HL-60/S4 (cell line): ENCODE results near the gene ANKRD37.

Source experiments
- in situ Hi-C: fragments of 300-500 bp; cut with MboI; formaldehyde crosslinking; loops from 2 replicates; pipeline ENCODE4 v1.14.3; 2022; ENCODE audit warnings: low sequenced_read_pairs

Gene ANKRD37

DNA sequence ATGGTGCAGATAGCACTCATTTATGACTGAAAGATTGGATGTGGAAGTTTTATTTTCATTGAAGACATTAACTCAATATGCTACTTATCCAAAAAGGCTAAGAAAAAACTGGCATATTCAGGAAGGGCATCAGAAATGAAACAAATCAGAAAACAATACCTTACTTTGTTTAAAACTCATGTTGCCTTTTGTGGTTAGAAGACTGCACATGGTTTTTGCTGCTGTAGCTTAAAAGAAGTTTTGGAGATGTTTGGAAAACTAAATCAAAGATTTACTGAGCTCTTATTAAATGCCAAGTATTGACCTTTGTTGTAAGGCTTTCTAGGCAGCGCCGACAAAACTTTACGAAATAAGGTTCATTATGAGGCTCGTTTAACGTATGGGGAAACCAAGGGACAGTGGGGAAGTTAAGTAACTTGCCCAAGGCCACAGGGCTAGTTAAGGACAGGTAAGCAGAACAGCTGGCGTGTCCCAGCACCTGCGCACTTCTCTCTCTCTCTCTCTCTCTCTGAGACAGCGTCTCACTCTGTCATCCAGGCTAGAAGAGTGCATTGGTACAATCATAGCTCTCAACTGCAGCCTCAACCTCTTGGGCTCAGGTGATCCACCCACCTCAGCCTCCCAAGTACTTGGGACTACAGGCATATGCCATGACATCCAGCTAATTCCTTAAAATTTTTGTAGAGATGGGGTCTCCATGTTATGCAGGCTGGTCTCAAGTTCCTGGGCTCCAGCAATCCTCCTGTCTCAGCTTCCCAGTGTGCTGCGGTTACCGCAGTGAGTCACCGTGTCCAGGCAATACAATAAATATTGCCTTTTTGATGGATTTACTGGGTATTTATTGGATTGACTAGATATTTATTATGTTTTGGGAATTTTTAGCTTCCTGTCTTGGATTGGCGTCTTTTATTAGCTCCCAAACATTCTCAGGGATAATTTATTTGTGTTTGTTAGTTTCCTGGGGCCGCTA lies 17.0 kb upstream of the ANKRD37 start:
- in situ Hi-C loops = no loop called here

DNA sequence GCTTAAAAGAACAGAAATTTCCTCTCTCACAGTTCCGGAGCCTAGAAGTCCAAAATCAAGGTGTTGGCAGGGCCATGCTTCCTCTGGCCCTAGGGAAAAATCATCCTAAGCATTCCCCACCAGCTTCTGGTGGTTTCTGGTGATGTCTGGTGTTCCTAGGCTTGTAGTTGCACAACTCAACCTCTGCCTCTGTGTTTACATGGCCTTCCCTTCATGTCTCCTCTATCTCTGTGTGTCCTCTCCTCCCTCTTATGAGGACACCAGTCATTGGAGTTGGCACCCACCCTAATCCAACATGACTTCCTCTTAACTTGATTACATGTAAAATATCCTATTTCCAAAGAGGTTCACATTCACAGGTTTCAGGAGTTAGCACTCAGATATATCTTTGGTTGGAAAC lies 16.3 kb upstream of the ANKRD37 start:
- in situ Hi-C loops = no loop called here

DNA sequence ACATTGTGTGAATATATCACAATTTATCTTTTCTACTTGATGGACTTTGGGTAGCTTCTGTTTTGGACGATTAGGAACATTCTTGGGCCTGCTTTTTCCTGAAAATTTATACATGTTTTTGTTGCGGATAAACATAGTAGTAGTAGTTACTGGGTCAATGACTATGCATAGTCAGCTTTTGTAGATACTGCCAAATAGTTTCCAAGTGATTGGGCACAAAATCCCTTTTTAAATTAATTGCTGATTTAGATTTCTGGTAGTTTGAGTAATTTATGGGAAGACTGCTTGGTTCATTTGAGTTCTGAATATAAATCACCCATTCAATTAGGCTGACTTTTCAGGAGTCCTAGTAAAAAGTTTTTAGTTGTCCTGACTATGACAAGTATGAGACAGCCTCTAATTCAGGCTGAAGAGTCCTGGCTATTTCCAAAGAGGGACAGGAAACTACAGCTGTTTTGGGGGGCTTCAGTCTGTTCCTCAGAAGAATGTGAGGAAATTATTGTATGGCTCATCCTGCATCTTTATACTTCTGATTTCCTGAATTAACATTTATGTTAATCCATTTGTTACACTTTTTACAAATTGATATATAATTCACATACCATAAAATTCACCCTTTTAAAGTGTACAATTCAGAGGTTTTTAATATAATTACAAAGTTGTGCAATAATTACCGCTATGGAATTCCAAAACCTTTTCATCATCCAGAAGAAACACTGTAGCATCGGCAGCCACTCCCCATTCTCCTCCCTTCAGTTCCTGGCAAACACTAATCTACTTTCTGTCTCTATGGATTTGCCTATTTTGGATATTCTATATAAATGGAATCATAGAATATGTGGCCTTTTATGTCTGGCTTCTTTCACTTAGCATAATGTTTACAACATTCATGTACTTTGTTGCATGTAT lies 15.1 kb upstream of the ANKRD37 start:
- in situ Hi-C loops = no loop called here

DNA sequence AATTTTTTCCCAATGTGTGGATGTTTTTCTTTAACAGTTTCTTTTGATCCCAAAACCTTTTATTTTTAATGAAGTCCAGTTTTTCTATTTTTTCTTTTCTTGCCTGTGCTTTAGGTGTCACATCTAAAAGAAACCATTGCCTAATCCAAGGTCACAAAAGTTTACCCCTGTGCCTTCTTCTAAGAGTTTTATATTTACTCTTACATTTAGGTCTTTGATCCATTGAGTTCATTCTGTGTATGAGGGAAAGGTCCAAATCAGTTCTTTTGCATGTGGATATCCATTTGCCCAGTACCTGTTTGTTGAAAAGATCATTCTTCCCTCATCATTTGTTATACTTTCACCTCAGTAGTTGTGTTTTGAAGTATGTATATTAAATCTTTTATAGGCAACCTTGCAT lies 13.9 kb upstream of the ANKRD37 start:
- in situ Hi-C loops = no loop called here

DNA sequence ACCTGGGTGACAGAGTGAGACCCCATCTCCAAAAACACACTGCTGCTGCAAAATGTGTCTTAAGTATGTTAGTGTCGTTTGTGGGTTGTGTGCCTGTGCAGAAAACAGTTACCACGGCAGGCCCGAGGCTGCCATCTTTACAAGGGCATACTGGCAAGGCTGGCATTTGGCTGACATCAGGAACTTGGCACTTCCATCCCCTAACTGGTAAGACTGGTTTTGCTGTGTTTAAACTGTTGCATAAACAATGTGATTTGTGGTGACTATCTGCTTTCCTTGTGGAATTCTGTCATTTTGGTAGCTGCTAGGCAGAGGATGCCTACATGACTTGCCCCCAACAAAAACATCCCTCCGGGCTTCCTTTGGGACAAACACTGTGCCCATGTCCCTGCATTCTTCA lies 13.2 kb upstream of the ANKRD37 start:
- in situ Hi-C loops = no loop called here

DNA sequence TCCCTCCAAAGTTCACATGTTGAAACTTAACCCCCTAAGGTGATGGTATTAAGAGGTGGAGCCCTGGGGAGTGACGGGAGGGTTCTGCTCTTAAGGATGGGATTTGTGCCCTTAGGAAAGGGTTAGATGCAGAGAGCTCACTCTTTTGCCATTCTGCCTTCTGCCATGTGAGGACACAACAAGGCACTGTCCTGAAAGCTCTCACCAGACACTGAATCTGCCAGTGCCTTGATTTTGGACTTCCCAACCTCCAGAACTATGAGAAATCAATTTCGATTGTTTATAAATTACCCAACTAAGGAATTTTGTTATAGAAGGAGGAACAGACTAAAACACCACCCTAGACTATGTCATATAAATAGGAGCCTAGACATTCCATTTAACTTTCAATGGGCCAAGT lies 12.6 kb upstream of the ANKRD37 start:
- in situ Hi-C loops = no loop called here

DNA sequence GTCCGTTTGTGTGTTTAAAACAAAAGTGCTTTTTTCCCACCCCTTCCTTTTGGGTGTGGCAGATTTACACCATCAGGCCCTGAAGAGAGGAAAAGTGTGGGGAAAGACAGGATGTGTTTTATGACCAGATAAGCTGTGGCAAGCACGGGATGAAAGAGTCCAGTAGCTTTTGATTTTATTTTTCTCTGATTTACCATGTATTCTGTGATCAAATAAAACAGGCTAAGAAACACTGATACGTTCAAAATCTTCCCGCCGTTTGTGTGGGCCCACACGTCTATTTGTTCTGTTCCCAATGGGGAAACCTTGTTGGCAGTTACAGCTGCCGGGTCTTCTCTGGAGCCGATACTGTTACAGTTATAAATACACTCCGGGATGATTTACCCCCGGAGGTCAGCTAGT lies 11.7 kb upstream of the ANKRD37 start:
- in situ Hi-C loops = no loop called here

DNA sequence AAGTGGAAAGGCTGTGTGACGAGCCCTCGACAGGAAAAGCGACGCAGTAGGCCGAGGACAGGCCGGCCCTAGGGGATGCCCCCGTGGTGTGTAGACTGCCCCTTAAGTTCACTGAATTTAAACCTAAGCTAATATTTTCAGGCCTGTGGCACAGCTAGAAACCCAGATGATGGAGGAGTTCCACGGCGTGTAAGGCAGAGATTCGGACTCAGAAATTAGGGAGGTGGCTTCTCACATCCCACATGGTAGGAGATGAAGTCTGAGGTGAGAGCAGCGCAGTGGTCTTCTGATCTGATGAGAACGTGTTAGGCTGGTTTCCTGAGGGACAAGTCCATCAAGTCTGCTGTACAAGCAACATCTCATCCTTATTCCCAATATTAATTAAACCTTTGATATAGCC lies 8.7 kb upstream of the ANKRD37 start:
- in situ Hi-C loops = no loop called here

DNA sequence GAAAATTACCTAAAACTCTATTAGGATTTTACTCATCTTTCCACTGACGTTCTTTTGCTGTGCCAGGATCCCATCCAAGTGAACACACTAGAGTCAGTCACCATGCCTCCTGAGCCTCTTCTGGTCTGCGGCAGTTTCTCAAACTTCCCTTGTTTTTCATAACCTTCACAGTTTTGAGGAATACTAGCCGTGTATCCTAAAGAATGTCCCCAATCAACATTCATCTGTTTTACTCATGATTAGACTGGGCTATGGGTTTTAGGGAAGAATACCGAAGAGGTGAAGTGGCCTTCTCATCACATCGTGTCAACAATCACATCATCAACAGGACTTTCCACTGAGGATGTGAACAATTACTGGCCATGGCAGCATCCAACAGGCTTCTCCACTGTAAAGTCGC lies 5.7 kb upstream of the ANKRD37 start:
- in situ Hi-C loops = no loop called here

DNA sequence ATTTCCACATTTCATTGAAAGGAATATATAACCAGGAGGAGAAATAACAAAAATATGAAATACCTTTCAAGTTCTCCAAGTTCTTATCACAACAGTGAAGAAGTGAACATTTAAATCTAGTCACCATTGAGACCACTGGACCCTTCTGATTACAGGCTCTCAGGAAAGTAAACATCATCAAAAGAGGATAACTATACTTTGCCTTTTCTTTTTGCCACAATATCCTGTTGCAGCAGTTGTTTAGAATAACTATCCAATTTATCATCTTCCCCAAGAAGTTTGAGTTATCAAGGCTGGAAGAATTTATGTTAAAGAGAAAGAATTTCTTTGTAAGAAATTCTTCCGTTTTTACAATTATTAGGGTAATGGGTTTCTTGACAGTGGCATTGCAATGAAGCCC lies 4.5 kb upstream of the ANKRD37 start:
- in situ Hi-C loops = no loop called here

DNA sequence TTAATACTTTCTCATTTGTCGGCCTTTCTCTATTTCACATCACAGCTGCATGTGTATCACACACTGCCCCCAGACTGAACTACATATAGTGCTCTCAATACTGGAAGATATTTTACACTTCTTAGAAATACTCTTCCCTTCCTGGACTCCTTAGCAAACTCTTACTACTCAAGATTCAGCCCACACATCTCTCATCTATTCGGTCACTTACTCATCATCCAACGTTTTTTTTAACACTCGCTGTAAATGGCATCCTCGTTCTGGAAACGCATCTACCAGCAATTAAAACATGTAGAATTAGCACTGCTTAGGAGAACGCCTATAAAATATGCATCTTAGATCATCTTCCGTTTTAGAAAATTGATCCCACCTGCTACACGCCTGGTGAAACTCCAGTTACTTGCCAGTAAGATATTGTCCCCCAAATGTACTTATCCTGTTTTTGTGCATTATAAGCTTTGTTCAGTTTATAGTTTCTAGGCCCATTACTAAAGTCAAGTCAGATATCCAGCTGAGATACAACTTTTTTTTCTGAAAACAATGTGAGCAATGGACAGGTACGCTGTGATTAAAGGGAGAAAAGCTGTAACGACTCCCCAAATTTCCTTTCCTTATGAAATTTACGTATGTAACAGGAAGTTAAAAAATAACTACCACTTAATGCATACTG lies 1.9 kb upstream of the ANKRD37 start:
- in situ Hi-C loops = no loop called here

DNA sequence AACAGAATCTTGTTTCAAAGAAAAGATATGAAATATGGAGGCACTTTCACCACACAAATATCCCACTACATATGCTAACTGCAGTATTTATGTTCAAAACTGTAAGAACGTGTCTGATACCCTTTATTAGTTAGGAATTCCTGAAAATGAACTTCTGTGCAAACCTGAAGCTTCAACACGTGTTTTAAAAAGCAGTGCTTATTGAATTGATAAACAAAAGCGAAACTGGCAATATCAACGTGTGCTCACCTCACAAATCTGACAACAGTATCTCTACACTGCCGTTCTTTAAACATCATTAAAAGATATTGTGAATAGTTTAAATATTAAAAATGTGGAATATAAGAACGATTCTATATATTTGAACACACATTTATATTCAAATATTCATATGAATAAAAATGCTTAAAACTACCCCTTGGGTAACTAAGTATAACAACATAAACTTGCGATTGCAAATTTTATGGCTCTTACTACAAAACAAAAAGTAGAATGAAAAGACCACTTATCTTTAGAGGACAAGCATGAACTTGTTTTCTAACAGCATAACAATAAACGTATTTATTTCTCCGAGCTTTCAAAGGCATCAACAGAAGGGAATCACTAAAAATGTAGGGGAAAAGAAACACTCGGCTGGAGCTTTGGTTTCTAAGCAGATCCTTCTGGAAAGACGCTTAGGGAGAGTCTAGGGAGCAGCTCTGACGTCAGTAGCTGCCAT lies 1.2 kb upstream of the ANKRD37 start, which contains the start of gene LRP2BP:
TSS of gene LRP2BP (minus strand) at position 687 of the 718 bp plus-strand sequence. CDS start 17,738 bp downstream, outside the sequence.
- in situ Hi-C loops = no loop called here

DNA sequence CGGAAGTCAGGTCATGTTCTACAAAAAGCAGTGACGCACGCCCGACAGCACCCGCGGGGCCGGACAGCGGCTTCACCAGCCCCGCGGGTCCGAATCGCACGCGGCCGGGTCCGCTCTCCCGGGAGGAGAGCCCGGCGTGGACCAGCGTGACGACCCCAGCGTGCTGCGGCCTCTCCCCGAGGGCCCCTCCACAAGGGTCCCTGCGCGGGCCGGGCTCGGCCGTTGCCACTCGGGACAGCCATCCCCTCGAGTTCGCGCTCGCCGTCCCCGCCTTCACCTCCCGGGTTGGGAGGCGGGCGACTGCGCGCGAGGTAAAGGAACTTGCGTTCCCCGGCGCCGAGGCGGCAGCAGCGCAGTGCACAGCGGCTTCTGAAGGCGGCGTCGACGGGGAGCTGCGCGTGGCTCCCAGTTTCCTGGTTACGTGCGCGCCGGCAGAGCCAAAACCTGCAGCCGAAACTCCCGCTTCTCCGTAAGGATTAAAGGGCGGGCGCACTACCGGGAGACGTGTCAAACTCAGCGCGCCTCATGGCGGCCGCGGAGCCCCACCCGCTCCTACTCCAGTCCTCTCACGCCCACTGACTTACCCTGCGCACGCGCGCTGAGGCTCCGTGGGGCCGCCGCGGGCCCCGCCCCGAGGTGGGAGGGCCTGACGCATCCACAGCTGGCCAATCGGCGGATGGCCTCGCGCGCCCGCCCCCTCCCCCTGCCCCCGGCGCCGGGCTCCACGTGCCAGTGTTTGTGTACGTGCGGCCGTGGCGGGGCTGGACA lies 501 bp upstream of the ANKRD37 start:
- in situ Hi-C loops = no loop called here

DNA sequence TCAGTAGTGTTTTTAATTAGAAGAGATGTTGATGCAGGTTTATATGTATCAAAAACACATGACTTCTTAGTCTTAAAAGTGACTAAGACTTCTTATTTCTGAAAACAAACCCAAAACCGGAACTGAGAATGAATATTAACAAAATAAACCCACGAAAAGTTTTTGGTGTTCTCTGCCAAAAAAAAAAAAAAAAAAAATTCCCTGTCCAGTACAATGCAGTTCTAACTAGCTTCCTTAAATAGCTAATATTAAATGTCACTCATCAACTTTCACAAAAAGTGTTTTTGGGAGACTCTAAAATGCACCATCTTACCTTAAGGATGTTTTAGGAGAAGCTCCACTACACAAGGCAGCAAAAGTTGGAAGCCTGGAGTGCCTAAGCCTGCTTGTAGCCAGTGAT lies 2.0 kb downstream of the ANKRD37 start:
- in situ Hi-C loops = no loop called here

DNA sequence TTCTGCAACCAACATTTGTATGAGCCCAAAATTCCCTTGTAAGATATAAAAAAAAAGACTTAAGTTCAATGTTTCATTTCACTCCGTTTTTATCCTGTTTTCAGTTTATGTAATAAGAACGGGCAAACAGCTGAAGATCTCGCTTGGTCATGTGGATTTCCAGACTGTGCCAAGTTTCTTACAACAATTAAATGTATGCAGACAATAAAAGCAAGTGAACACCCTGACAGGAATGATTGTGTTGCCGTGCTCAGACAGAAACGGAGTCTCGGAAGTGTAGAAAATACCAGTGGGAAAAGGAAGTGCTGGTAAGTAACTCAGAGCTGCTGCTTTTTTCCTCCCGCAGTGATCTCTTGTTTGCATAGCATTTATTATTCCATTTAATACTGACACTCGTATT lies 2.8 kb downstream of the ANKRD37 start:
- in situ Hi-C loops = no loop called here

DNA sequence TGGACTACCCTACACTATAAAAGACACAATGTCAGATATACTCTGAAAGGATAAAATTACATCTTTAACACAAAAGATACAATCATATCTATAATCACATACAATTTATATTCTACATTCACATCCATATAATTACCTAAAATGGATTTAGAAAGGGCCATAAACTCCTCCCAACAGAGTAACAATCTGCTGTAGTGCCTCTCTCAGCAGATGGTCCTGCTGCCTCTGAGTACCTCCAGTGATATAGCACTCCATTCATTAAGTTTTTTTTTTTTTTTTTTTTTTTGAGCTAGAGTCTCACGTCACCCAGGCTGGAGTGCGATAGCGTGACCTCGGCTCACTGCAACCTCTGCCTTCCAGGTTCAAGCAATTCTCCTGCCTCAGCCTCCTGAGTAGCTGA lies 7.4 kb downstream of the ANKRD37 start:
- in situ Hi-C loops = no loop called here

DNA sequence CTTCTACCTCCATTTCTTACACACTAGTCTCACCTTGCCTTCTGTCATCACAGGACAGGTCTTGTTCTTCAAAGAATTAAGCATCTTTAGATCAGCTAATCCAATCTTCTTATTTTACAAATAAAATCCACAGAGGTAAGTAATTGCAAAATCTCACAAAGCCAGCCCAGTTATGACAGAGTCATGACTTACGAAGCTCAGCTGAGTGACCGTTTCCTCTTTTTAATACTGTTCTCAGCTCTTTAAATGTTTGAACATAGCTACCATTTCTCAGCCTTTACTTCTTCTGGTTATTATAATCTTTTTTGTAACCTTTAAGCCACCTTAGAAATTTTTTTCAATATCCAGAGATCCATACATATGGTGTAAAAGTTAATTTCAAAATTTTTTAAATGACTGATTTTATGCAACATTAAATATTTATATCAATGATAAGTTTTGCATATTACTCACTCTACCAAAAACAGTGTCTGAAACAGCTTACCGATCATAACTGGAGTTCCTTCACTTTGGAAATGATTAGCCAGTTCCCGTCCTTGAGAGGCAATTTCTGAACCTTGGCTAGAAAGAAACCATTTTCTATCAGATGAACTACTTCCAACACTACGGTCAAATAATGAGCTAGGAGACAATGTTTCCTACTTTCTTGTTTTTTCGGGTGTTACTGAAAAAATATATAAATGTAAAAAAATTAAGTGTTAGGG lies 8.8 kb downstream of the ANKRD37 start:
- in situ Hi-C loops = no loop called here

DNA sequence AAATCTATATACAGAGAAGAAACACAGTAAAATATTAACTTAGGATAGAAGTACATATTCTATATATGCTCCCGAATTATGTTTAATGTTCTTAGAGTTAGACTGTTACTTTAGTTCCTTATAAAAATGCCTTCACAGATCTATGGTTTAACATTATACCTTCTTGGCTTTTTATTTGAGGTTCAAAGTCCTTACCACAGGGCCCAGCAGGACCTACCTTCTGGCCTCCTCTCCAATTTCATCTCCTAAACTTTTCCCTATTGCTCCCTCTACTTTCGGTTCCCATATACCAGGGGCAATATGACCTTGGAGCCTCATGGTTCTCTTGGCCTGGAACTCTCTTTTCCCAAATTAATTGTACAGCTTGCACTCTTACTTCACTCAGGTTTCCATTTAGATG lies 11.8 kb downstream of the ANKRD37 start:
- in situ Hi-C loops = no loop called here

DNA sequence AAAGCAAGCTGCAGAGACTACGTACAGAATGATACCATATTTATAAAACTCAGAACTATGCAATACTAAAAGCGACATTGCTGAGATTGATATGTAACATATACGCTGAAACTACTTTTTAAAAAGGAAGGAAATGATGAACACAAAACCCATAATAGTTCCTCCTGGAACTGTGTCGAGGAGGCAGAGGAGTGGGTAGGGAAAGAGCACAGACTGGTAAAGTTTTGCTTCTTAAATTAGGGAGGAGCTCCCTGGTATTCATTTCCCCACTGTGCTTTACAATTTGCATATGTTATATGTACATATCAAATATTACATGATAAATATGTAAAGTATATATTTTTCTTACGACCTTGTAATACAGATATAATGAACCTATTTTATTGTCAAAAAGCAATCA lies 15.2 kb downstream of the ANKRD37 start:
- in situ Hi-C loops = no loop called here
